NCI-H1417 treated with DMSO at 0.1 percent for 48 hours (cell line): Measurements from ENCODE around the gene SORL1-AS1.
A peak's percentile ranks its signal among the peaks of the same experiment; 100 is the strongest.
"Not testable (repeated sequence)": the region's sequence is repeated elsewhere in the genome, so short reads cannot be mapped to it uniquely, and the experiment has no call there.

Experiments
- DNase-seq: peaks from one replicate; lab custom pipeline; 2025; lab: John Stamatoyannopoulos, UW

Gene SORL1-AS1

GRCh38 chr11:121452609-121453150, at the start of gene SORL1-AS1:
SORL1-AS1 (minus strand) TSS chr11:121452967.
- DNase-seq, result peak; percentile 10

GRCh38 chr11:121500717-121501116, 48.0 kb upstream of the SORL1-AS1 start:
- DNase-seq, result no peak

GRCh38 chr11:121500275-121500674, 47.5 kb upstream of the SORL1-AS1 start:
- DNase-seq, result no peak

GRCh38 chr11:121499405-121499804, 46.6 kb upstream of the SORL1-AS1 start:
- no peak for DNase-seq

- no peak for DNase-seq
Measured at GRCh38 chr11:121497176-121497998, 44.6 kb upstream of the SORL1-AS1 start.

- no peak for DNase-seq
Measured at GRCh38 chr11:121494355-121495099, 41.8 kb upstream of the SORL1-AS1 start.

GRCh38 chr11:121489823-121490222, 37.1 kb upstream of the SORL1-AS1 start:
- no peak for DNase-seq

- DNase-seq, result no peak
Measured at GRCh38 chr11:121488641-121489040, 35.9 kb upstream of the SORL1-AS1 start.

GRCh38 chr11:121488170-121488569, 35.4 kb upstream of the SORL1-AS1 start:
- no peak for DNase-seq

GRCh38 chr11:121487191-121487590, 34.4 kb upstream of the SORL1-AS1 start:
- no peak for DNase-seq

GRCh38 chr11:121486054-121486453, 33.3 kb upstream of the SORL1-AS1 start:
- no peak for DNase-seq

- no peak for DNase-seq
Measured at GRCh38 chr11:121485216-121485615, 32.4 kb upstream of the SORL1-AS1 start.

- no peak for DNase-seq
Measured at GRCh38 chr11:121483805-121484480, 31.2 kb upstream of the SORL1-AS1 start.

- DNase-seq, result no peak
Measured at GRCh38 chr11:121482231-121483129, 29.7 kb upstream of the SORL1-AS1 start.

GRCh38 chr11:121481484-121482230, 28.9 kb upstream of the SORL1-AS1 start:
- DNase-seq, result not testable (repeated sequence)

- DNase-seq, result no peak
Measured at GRCh38 chr11:121479698-121480238, 27.0 kb upstream of the SORL1-AS1 start.

- DNase-seq, result no peak
Measured at GRCh38 chr11:121478895-121479697, 26.3 kb upstream of the SORL1-AS1 start.

- no peak for DNase-seq
Measured at GRCh38 chr11:121478226-121478894, 25.6 kb upstream of the SORL1-AS1 start.
